Karpas-422 (cell line): ENCODE measurements around the gene C14orf93. TPM values are rescaled to one million over a fixed set of nuclear protein-coding genes. Genes with fewer than 3 reads are reported as not detected.

Experiments used
- DNase-seq: peaks from one replicate; pipeline ENCODE4 v3.0.0-alpha.2; 2015
- H2AFZ ChIP-seq: fragments of 200-600 bp; sonication (generic); 2 replicates; pipeline ENCODE4 v1.6.1; 2014; ENCODE audit warnings: antibody characterized with exemption, low read length, mixed read lengths
- H3K27ac ChIP-seq: fragments of 200-600 bp; sonication (generic); 2 replicates; pipeline ENCODE4 v1.5.1; 2014; ENCODE audit warnings: mild to moderate bottlenecking, low read length, moderate library complexity
- H3K27me3 ChIP-seq: fragments of 200-600 bp; sonication (generic); 2 replicates; pipeline ENCODE4 v1.6.1; 2014; ENCODE audit warnings: low read length, mixed read lengths
- H3K36me3 ChIP-seq: fragments of 200-600 bp; sonication (generic); 2 replicates; pipeline ENCODE4 v1.6.1; 2014; ENCODE audit warnings: low read length, mixed read lengths; ENCODE audit not compliant: insufficient read depth
- H3K4me1 ChIP-seq: fragments of 200-600 bp; sonication (generic); 2 replicates; pipeline ENCODE4 v1.6.1; 2014; ENCODE audit warnings: mild to moderate bottlenecking, low read length, mixed read lengths
- H3K4me2 ChIP-seq: fragments of 200-600 bp; sonication (generic); 2 replicates; pipeline ENCODE4 v1.6.1; 2014; ENCODE audit warnings: low read length, low read depth, mild to moderate bottlenecking; ENCODE audit not compliant: poor library complexity, severe bottlenecking
- H3K4me3 ChIP-seq: fragments of 200-600 bp; sonication (generic); 2 replicates; pipeline ENCODE4 v1.5.1; 2014; ENCODE audit warnings: mild to moderate bottlenecking, antibody characterized with exemption, low read length, mixed read lengths
- H3K79me2 ChIP-seq: fragments of 200-600 bp; sonication (generic); 2 replicates; pipeline ENCODE4 v1.6.1; 2014; ENCODE audit warnings: mild to moderate bottlenecking, low read length, mixed read lengths
- H3K9ac ChIP-seq: fragments of 200-600 bp; sonication (generic); 2 replicates; pipeline ENCODE4 v1.6.0; 2014; ENCODE audit warnings: low read length
- H3K9me2 ChIP-seq: fragments of 200-600 bp; sonication (generic), shearing (Covaris generic); replicated peaks from 2 replicates; pipeline ENCODE4 v1.6.0; 2014; ENCODE audit warnings: mild to moderate bottlenecking, low read length, moderate library complexity; ENCODE audit not compliant: insufficient read depth
- H3K9me3 ChIP-seq: fragments of 300-700, 200-600 bp; sonication (generic); 2 replicates; pipeline ENCODE4 v1.6.1; 2014; ENCODE audit warnings: low read length, mixed read lengths
- H4K20me1 ChIP-seq: fragments of 200-600 bp; sonication (generic); 2 replicates; pipeline ENCODE4 v1.6.1; 2014; ENCODE audit warnings: mild to moderate bottlenecking, antibody characterized with exemption, low read length, low read depth; ENCODE audit not compliant: insufficient read depth
- total RNA-seq: library from RNA; depleted of rRNA; stranded (reverse); fragments of >200 nt; shearing (Covaris generic); gene quantifications from 2 replicates; pipeline ENCODE4 v1.2.3, GENCODE V29; 2014; ENCODE audit warnings: low replicate concordance

C14orf93 gene
- total RNA-seq, 1 experiment from 2014 or later, result 43.2 TPM

- Histone ChIP-seq H3K36me3 (no peaks in the 10 kb centered on the region), H3K9ac (no peak overlapping the region), H3K79me2 (no peaks in the 10 kb centered on the region), H2AFZ (no peak overlapping the region), H3K27ac (no peak overlapping the region), H3K4me3 (no peak overlapping the region), H3K4me2 (no peak overlapping the region), H3K27me3 (no peaks in the 10 kb centered on the region), H3K4me1 (no peaks in the 10 kb centered on the region), H3K9me2 (no peaks in the 10 kb centered on the region), H4K20me1 (no peaks in the 10 kb centered on the region), H3K9me3 (no peaks in the 10 kb centered on the region)
- no peak for DNase-seq
Measured at GRCh38 chr14:23047751-23048693, 38.1 kb upstream of the C14orf93 start.

- no peak for DNase-seq
- H3K36me3 ChIP-seq, result no peaks in the 10 kb centered on the region
- H3K27me3 ChIP-seq, result no peaks in the 10 kb centered on the region
- H3K79me2 ChIP-seq, result no peaks in the 10 kb centered on the region
- H3K27ac ChIP-seq, result no peak overlapping the region
- H3K4me2 ChIP-seq, result no peak overlapping the region
- no peak overlapping the region for H2AFZ ChIP-seq
- H3K4me1 ChIP-seq, result no peaks in the 10 kb centered on the region
- H3K4me3 ChIP-seq, result no peak overlapping the region
- no peaks in the 10 kb centered on the region for H3K9me2 ChIP-seq
- no peak overlapping the region for H3K9ac ChIP-seq
- H3K9me3 ChIP-seq, result no peaks in the 10 kb centered on the region
- H4K20me1 ChIP-seq, result no peaks in the 10 kb centered on the region
Measured at GRCh38 chr14:23047034-23047634, 37.2 kb upstream of the C14orf93 start.

GRCh38 chr14:23045419-23046357, 35.7 kb upstream of the C14orf93 start:
- no peaks in the 10 kb centered on the region for H3K27me3 ChIP-seq
- no peaks in the 10 kb centered on the region for H3K36me3 ChIP-seq
- H3K9me3 ChIP-seq, result no peaks in the 10 kb centered on the region
- H3K4me3 ChIP-seq, result no peak overlapping the region
- no peaks in the 10 kb centered on the region for H4K20me1 ChIP-seq
- no peak overlapping the region for H2AFZ ChIP-seq
- H3K9ac ChIP-seq, result no peak overlapping the region
- H3K27ac ChIP-seq, result no peak overlapping the region
- H3K9me2 ChIP-seq, result no peaks in the 10 kb centered on the region
- no peaks in the 10 kb centered on the region for H3K4me1 ChIP-seq
- H3K4me2 ChIP-seq, result no peak overlapping the region
- no peaks in the 10 kb centered on the region for H3K79me2 ChIP-seq
- no peak for DNase-seq

- Histone ChIP-seq H4K20me1 (no peaks in the 10 kb centered on the region), H3K9me2 (no peaks in the 10 kb centered on the region), H3K4me3 (no peak overlapping the region), H3K4me1 (no peaks in the 10 kb centered on the region), H2AFZ (no peak overlapping the region), H3K9me3 (no peaks in the 10 kb centered on the region), H3K9ac (no peak overlapping the region), H3K27ac (no peak overlapping the region), H3K27me3 (no peaks in the 10 kb centered on the region), H3K79me2 (no peaks in the 10 kb centered on the region), H3K4me2 (no peak overlapping the region), H3K36me3 (no peaks in the 10 kb centered on the region)
- DNase-seq, result no peak
Measured at GRCh38 chr14:23044840-23045239, 34.9 kb upstream of the C14orf93 start.

GRCh38 chr14:23043754-23044153, 33.8 kb upstream of the C14orf93 start:
- no peak overlapping the region for H3K4me2 ChIP-seq
- no peaks in the 10 kb centered on the region for H3K4me1 ChIP-seq
- H3K4me3 ChIP-seq, result no peak overlapping the region
- H4K20me1 ChIP-seq, result no peaks in the 10 kb centered on the region
- DNase-seq, result no peak
- no peak overlapping the region for H2AFZ ChIP-seq
- no peaks in the 10 kb centered on the region for H3K9me2 ChIP-seq
- no peaks in the 10 kb centered on the region for H3K27me3 ChIP-seq
- H3K36me3 ChIP-seq, result no peaks in the 10 kb centered on the region
- no peak overlapping the region for H3K9ac ChIP-seq
- H3K27ac ChIP-seq, result no peak overlapping the region
- H3K9me3 ChIP-seq, result no peaks in the 10 kb centered on the region
- no peaks in the 10 kb centered on the region for H3K79me2 ChIP-seq

GRCh38 chr14:23043145-23043544, 33.2 kb upstream of the C14orf93 start:
- no peak overlapping the region for H3K9ac ChIP-seq
- H3K27me3 ChIP-seq, result no peaks in the 10 kb centered on the region
- H3K9me3 ChIP-seq, result no peaks in the 10 kb centered on the region
- H3K4me3 ChIP-seq, result no peak overlapping the region
- H3K79me2 ChIP-seq, result no peaks in the 10 kb centered on the region
- no peaks in the 10 kb centered on the region for H3K9me2 ChIP-seq
- H2AFZ ChIP-seq, result no peak overlapping the region
- no peaks in the 10 kb centered on the region for H3K4me1 ChIP-seq
- no peaks in the 10 kb centered on the region for H4K20me1 ChIP-seq
- DNase-seq, result no peak
- no peak overlapping the region for H3K27ac ChIP-seq
- no peaks in the 10 kb centered on the region for H3K36me3 ChIP-seq
- no peak overlapping the region for H3K4me2 ChIP-seq

GRCh38 chr14:23042162-23042965, 32.4 kb upstream of the C14orf93 start, which contains the start of gene PSMB11:
Gene PSMB11 (plus strand): TSS chr14:23042212. CDS start chr14:23042226, 14 bp downstream.
- Histone ChIP-seq H3K9me3 (no peaks in the 10 kb centered on the region), H3K4me1 (no peaks in the 10 kb centered on the region), H3K4me2 (no peak within 1 kb of the TSS), H4K20me1 (no peaks in the 10 kb centered on the region), H3K79me2 (no peaks in the 10 kb centered on the region), H3K27ac (no peak within 1 kb of the TSS), H3K9me2 (no peaks in the 10 kb centered on the region), H3K9ac (no peak within 1 kb of the TSS), H3K27me3 (no peaks in the 10 kb centered on the region), H2AFZ (no peak within 1 kb of the TSS), H3K4me3 (no peak within 1 kb of the TSS), H3K36me3 (no peaks in the 10 kb centered on the region)
- DNase-seq, result no peak
